Calu3 (cell line): ENCODE data around the gene TBXAS1. TPM values are rescaled to one million over a fixed set of nuclear protein-coding genes. Genes with fewer than 3 reads are reported as not detected.

Experiments
- BruUV-seq: library from RNA; stranded (reverse); fragments of 400-500 nt; replicated peaks from 2 replicates; lab custom pipeline; 2021; lab: Mats Ljungman, UMichigan
- CTCF ChIA-PET: fragments of 300-600 bp; sonication (Branson Sonifier 250); formaldehyde crosslinking; loops from one replicate; lab custom pipeline; 2022; ENCODE audit warnings: antibody characterized with exemption; lab: Charles Lee
- DNase-seq: peaks from one replicate; pipeline ENCODE4 v3.0.0; 2022
- H3K27ac Mint-ChIP-seq: one replicate; pipeline ENCODE4 v1.8.0; 2022; ENCODE audit warnings: mixed read lengths; ENCODE audit not compliant: unreplicated experiment
- H3K27me3 Mint-ChIP-seq: one replicate; pipeline ENCODE4 v1.8.0; 2022; ENCODE audit warnings: mixed read lengths; ENCODE audit not compliant: unreplicated experiment
- H3K36me3 Mint-ChIP-seq: one replicate; pipeline ENCODE4 v1.8.0; 2022; ENCODE audit warnings: mild to moderate bottlenecking, moderate library complexity, mixed read lengths; ENCODE audit not compliant: insufficient read depth, unreplicated experiment
- H3K4me1 Mint-ChIP-seq: one replicate; pipeline ENCODE4 v1.8.0; 2022; ENCODE audit warnings: mild to moderate bottlenecking, low read depth, mixed read lengths; ENCODE audit not compliant: unreplicated experiment
- H3K4me3 Mint-ChIP-seq: one replicate; pipeline ENCODE4 v1.8.0; 2022; ENCODE audit warnings: mild to moderate bottlenecking, low read depth, moderate library complexity, mixed read lengths; ENCODE audit not compliant: unreplicated experiment
- H3K9me3 Mint-ChIP-seq: one replicate; pipeline ENCODE4 v1.8.0; 2022; ENCODE audit warnings: low read depth, mixed read lengths; ENCODE audit not compliant: unreplicated experiment
- CTCF ChIP-seq: fragments of 200-600 bp; IDR thresholded peaks from one replicate; pipeline ENCODE4 v1.8.0; 2022; ENCODE audit warnings: antibody characterized with exemption; ENCODE audit not compliant: unreplicated experiment
- intact Hi-C: fragments of 100-400 bp; cut with micrococcal nuclease; formaldehyde crosslinking; loops from one replicate; pipeline ENCODE4 v1.10.0; 2022; ENCODE audit not compliant: unreplicated experiment
- total RNA-seq: library from RNA; stranded (reverse); gene quantifications from 2 replicates; pipeline ENCODE4 v1.2.3, GENCODE V29; 2022

The TBXAS1 gene
- total RNA-seq, 1 experiment from 2014 or later, result 33.0 TPM

- BruUV-seq, result no TSS peak
- DNase-seq, result no peak
- CTCF ChIA-PET, result no interaction called here
- H3K9me3 Mint-ChIP-seq, result peaks cover 7% of the 10 kb centered on the region
- H3K36me3 Mint-ChIP-seq, result no peaks in the 10 kb centered on the region
- intact Hi-C loops, result no loop called here
- H3K4me3 Mint-ChIP-seq, result no peak overlapping the region
- H3K4me1 Mint-ChIP-seq, result peaks cover 9% of the 10 kb centered on the region
- H3K27ac Mint-ChIP-seq, result no peak overlapping the region
- no peak for TF ChIP-seq CTCF
- no peaks in the 10 kb centered on the region for H3K27me3 Mint-ChIP-seq
Observed at GRCh38 chr7:139949629-139950028, 120.6 kb downstream of the TBXAS1 start.

- no peak overlapping the region for H3K4me3 Mint-ChIP-seq
- H3K9me3 Mint-ChIP-seq, result peaks cover 7% of the 10 kb centered on the region
- DNase-seq, result no peak
- H3K4me1 Mint-ChIP-seq, result peaks cover 9% of the 10 kb centered on the region
- peak overlapping the region; percentile 22 for H3K27ac Mint-ChIP-seq
- CTCF ChIA-PET, result no interaction called here
- no peaks in the 10 kb centered on the region for H3K27me3 Mint-ChIP-seq
- BruUV-seq, result no TSS peak
- no peaks in the 10 kb centered on the region for H3K36me3 Mint-ChIP-seq
- intact Hi-C loops, result no loop called here
- TF ChIP-seq CTCF, result no peak
Observed at GRCh38 chr7:139950881-139951525, 121.9 kb downstream of the TBXAS1 start.

GRCh38 chr7:139953229-139953628 lies 124.2 kb downstream of the TBXAS1 start:
- no peaks in the 10 kb centered on the region for H3K27me3 Mint-ChIP-seq
- DNase-seq, result no peak
- H3K36me3 Mint-ChIP-seq, result no peaks in the 10 kb centered on the region
- H3K4me1 Mint-ChIP-seq, result peaks cover 9% of the 10 kb centered on the region
- intact Hi-C loops, result no loop called here
- CTCF ChIA-PET, result no interaction called here
- peaks cover 2% of the 10 kb centered on the region for H3K9me3 Mint-ChIP-seq
- BruUV-seq, result no TSS peak
- H3K27ac Mint-ChIP-seq, result no peak overlapping the region
- no peak overlapping the region for H3K4me3 Mint-ChIP-seq
- no peak for TF ChIP-seq CTCF

- Mint-ChIP-seq H3K36me3 (no peaks in the 10 kb centered on the region), H3K4me1 (peaks cover 9% of the 10 kb centered on the region), H3K4me3 (no peak overlapping the region), H3K27me3 (no peaks in the 10 kb centered on the region), H3K9me3 (no peaks in the 10 kb centered on the region), H3K27ac (no peak overlapping the region)
- BruUV-seq, result no TSS peak
- DNase-seq, result no peak
- intact Hi-C loops, result no loop called here
- CTCF ChIA-PET, result no interaction called here
- no peak for TF ChIP-seq CTCF
Observed at GRCh38 chr7:139955109-139955820, 126.2 kb downstream of the TBXAS1 start.
